Keratinocyte (primary cell): ENCODE results near the gene DCLK2. TPM values are rescaled to one million over a fixed set of nuclear protein-coding genes. Genes with fewer than 3 reads are reported as not detected.

Source experiments
- DNase-seq: peaks from one replicate; pipeline ENCODE4 v3.0.0-alpha.2; 2011; ENCODE audit warnings: low read depth, missing footprints, low spot score
- FAIRE-seq: peaks from 2 replicates; lab custom pipeline; 2011; peaks lifted over from hg19 to GRCh38; lab: Jason Lieb, UNC
- H2AFZ ChIP-seq: 2 replicates; pipeline ENCODE4 v1.6.0; 2012; ENCODE audit warnings: low read length, control low read depth, inconsistent platforms; ENCODE audit not compliant: control insufficient read depth
- H3K27ac ChIP-seq: 2 replicates; pipeline ENCODE4 v1.5.1; 2011; ENCODE audit warnings: low read length; ENCODE audit not compliant: control insufficient read depth, insufficient read depth
- H3K27me3 ChIP-seq: 3 replicates; pipeline ENCODE4 v1.6.0; 2011; ENCODE audit warnings: low read length; ENCODE audit not compliant: control insufficient read depth, insufficient read depth; ENCODE audit errors: extremely low read depth
- H3K36me3 ChIP-seq, 2 experiments: 2 replicates in 1 of 2; 3 replicates in 1 of 2; pipeline ENCODE4 v1.5.1; 2011; ENCODE audit warnings: low read length in 2 of 2, mild to moderate bottlenecking in 1 of 2; ENCODE audit not compliant: control insufficient read depth in 2 of 2, insufficient read depth in 2 of 2; ENCODE audit errors: extremely low read depth in 1 of 2
- H3K4me1 ChIP-seq: 3 replicates; pipeline ENCODE4 v1.5.1; 2011; ENCODE audit warnings: low read length; ENCODE audit not compliant: control insufficient read depth, insufficient read depth; ENCODE audit errors: extremely low read depth
- H3K4me2 ChIP-seq: 3 replicates; pipeline ENCODE4 v1.6.0; 2011; ENCODE audit warnings: low read depth, low read length; ENCODE audit not compliant: control insufficient read depth, insufficient read depth; ENCODE audit errors: extremely low read depth
- H3K4me3 ChIP-seq, 3 experiments: fragments of 200-600 bp in 1 of 3; sonication (generic) in 1 of 3; 2 replicates in 2 of 3; 3 replicates in 1 of 3; pipeline ENCODE4 v1.5.1; 2011 to 2016; ENCODE audit warnings: low read length in 3 of 3, mild to moderate bottlenecking in 3 of 3, control low read depth in 2 of 3, inconsistent platforms in 1 of 3, low read depth in 1 of 3, mixed read lengths in 1 of 3, mixed run types in 1 of 3, moderate library complexity in 1 of 3; ENCODE audit not compliant: control insufficient read depth in 2 of 3, insufficient read depth in 2 of 3; ENCODE audit errors: extremely low read depth in 1 of 3
- H3K79me2 ChIP-seq: 2 replicates; pipeline ENCODE4 v1.6.0; 2012; ENCODE audit warnings: low read length; ENCODE audit not compliant: control insufficient read depth, insufficient read depth
- H3K9ac ChIP-seq: 3 replicates; pipeline ENCODE4 v1.6.0; 2011; ENCODE audit warnings: low read length; ENCODE audit not compliant: control insufficient read depth, insufficient read depth; ENCODE audit errors: extremely low read depth
- H3K9me1 ChIP-seq: 3 replicates; pipeline ENCODE4 v1.6.0; 2011; ENCODE audit warnings: low read length; ENCODE audit not compliant: control insufficient read depth, insufficient read depth; ENCODE audit errors: extremely low read depth
- H3K9me3 ChIP-seq: 2 replicates; pipeline ENCODE4 v1.5.1; 2012; ENCODE audit warnings: low read depth, low read length; ENCODE audit not compliant: control insufficient read depth
- H4K20me1 ChIP-seq: 3 replicates; pipeline ENCODE4 v1.6.0; 2011; ENCODE audit warnings: low read length; ENCODE audit not compliant: control insufficient read depth, insufficient read depth; ENCODE audit errors: extremely low read depth
- dilution Hi-C: fragments of 300-500 bp; cut with MboI; formaldehyde crosslinking; loops from one replicate; pipeline ENCODE4 v1.7.0; 2020; ENCODE audit warnings: low sequenced_read_pairs; ENCODE audit not compliant: extremely low pct_ligation_motif_present
- polyA plus RNA-seq, 5 experiments: library from polyadenylated mRNA; depleted of rRNA in 3 of 5; stranded (reverse) in 3 of 5; stranded (forward) in 1 of 5; unstranded in 1 of 5; fragments of >200 nt; gene quantifications; 1 replicate in 1 of 5; 2 replicates in 3 of 5; 3 replicates in 1 of 5; pipeline versions ENCODE4 v1.2.1 to v1.2.3, GENCODE V29; 2011 to 2012; ENCODE audit warnings: missing spikeins in 2 of 5, low read depth in 1 of 5, low replicate concordance in 1 of 5
- small RNA-seq, 3 experiments: library from RNA; depleted of rRNA; stranded (forward); fragments of <200 nt; gene quantifications; one replicate each; pipeline ENCODE3, GENCODE V24; 2012; ENCODE audit warnings: low read depth in 3 of 3, low replicate concordance in 1 of 3; ENCODE audit not compliant: insufficient read length in 3 of 3
- TF ChIP-seq, protein P1 (sequence below), 3 experiments: IDR thresholded peaks in 1 of 3; conservative IDR thresholded peaks in 1 of 3; optimal IDR thresholded peaks in 1 of 3; 2 replicates in 2 of 3; 3 replicates in 1 of 3; pipeline versions ENCODE3 to v1.5.1; 2011; ENCODE audit warnings: low read length in 3 of 3, mild to moderate bottlenecking in 3 of 3, moderate library complexity in 2 of 3, control low read depth in 1 of 3, inconsistent platforms in 1 of 3; ENCODE audit not compliant: insufficient read depth in 2 of 3; ENCODE audit errors: extremely low read depth in 1 of 3

DCLK2 gene
- polyA plus RNA-seq, 1 donor (not counting 4 experiments of a cell fraction or from before 2014, with no cell fraction given): 0.07 TPM

DNA sequence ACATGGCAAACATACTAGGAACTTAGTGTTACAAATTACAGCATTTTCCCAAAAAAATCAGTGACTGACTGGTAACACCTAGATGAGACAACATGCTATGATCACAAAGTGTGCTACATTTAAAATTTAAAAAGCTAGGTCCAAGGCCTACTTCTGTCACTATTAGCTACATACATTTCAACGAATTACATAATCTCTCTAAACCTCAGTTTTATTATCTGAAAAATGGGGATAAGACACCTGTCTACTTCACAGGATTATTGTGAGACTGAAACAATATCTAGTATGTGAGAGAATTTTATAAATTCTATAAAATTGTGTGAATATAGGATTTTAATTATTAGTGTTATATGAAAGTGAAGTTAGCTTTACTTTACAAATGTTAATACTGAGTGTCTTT lies 228.5 kb downstream of the DCLK2 start:
- dilution Hi-C loops: no loop called here
- Histone ChIP-seq H3K79me2 (no peaks in the 10 kb centered on the region), H3K4me2 (no peak overlapping the region), H3K27ac (no peak overlapping the region), H3K4me3 (no peak overlapping the region), H3K9ac (no peak overlapping the region), H3K9me3 (no peaks in the 10 kb centered on the region), H3K27me3 (no peaks in the 10 kb centered on the region), H3K36me3 (no peaks in the 10 kb centered on the region), H4K20me1 (no peaks in the 10 kb centered on the region), H3K4me1 (peaks cover 36% of the 10 kb centered on the region), H3K9me1 (no peaks in the 10 kb centered on the region), H2AFZ (no peak overlapping the region)
- no peak for DNase-seq
- FAIRE-seq: no peak
- TF ChIP-seq, protein P1, sequence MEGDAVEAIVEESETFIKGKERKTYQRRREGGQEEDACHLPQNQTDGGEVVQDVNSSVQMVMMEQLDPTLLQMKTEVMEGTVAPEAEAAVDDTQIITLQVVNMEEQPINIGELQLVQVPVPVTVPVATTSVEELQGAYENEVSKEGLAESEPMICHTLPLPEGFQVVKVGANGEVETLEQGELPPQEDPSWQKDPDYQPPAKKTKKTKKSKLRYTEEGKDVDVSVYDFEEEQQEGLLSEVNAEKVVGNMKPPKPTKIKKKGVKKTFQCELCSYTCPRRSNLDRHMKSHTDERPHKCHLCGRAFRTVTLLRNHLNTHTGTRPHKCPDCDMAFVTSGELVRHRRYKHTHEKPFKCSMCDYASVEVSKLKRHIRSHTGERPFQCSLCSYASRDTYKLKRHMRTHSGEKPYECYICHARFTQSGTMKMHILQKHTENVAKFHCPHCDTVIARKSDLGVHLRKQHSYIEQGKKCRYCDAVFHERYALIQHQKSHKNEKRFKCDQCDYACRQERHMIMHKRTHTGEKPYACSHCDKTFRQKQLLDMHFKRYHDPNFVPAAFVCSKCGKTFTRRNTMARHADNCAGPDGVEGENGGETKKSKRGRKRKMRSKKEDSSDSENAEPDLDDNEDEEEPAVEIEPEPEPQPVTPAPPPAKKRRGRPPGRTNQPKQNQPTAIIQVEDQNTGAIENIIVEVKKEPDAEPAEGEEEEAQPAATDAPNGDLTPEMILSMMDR (optimal IDR thresholded peaks at IDR 0.05 in 1 of 3, IDR thresholded peaks at IDR 0.05 in 1 of 3, conservative IDR thresholded peaks at IDR 0.05 in 1 of 3; ENCODE audit: extremely low read depth in 1 of 3, insufficient read depth in 2 of 3, low read length in 3 of 3): no peak

Small RNA genes lying within 50 kb of the gene (small RNA-seq; reads per million reads assigned to genes)
- 0 reads per million in 3 experiments for gene RNU7-194P
